Measurements from ENCODE around the gene FOSL2. TPM values are rescaled to one million over a fixed set of nuclear protein-coding genes. Genes with fewer than 3 reads are reported as not detected.

Gene FOSL2
- polyA plus RNA-seq, 1 donor: 24.8 TPM

- no peak for DNase-seq
Measured at GRCh38 chr2:28373854-28374253, 18.8 kb upstream of the FOSL2 start.

- no peak for DNase-seq
Measured at GRCh38 chr2:28374331-28374730, 18.3 kb upstream of the FOSL2 start.

- no peak for DNase-seq
Measured at GRCh38 chr2:28375236-28375635, 17.4 kb upstream of the FOSL2 start.

GRCh38 chr2:28375742-28376631, 16.7 kb upstream of the FOSL2 start:
- DNase-seq: no peak

- no peak for DNase-seq
Measured at GRCh38 chr2:28377195-28377816, 15.4 kb upstream of the FOSL2 start.

- no peak for DNase-seq
Measured at GRCh38 chr2:28377984-28378678, 14.5 kb upstream of the FOSL2 start.

- DNase-seq: no peak
Measured at GRCh38 chr2:28378679-28379584, 13.7 kb upstream of the FOSL2 start.

- no peak for DNase-seq
Measured at GRCh38 chr2:28380219-28380618, 12.4 kb upstream of the FOSL2 start.

- DNase-seq: no peak
Measured at GRCh38 chr2:28381225-28382180, 11.2 kb upstream of the FOSL2 start.

GRCh38 chr2:28382755-28383154, 9.9 kb upstream of the FOSL2 start:
- no peak for DNase-seq

- DNase-seq: no peak
Measured at GRCh38 chr2:28387082-28387960, 5.3 kb upstream of the FOSL2 start.

GRCh38 chr2:28389399-28390240, 3.0 kb upstream of the FOSL2 start:
- no peak for DNase-seq

GRCh38 chr2:28390241-28390745, 2.4 kb upstream of the FOSL2 start:
- peak; percentile 70 for DNase-seq

GRCh38 chr2:28390746-28391563, 1.7 kb upstream of the FOSL2 start:
- peak; percentile 59 for DNase-seq

GRCh38 chr2:28391564-28392296, 928 bp upstream of the FOSL2 start:
- DNase-seq: peak; percentile 62

- peak; percentile 65 for DNase-seq
Measured at GRCh38 chr2:28393114-28393836, 617 bp downstream of the FOSL2 start.
